ENCODE results near the gene CD276.
A peak's percentile ranks its signal among the peaks of the same experiment; 100 is the strongest.

The CD276 gene

GRCh38 chr15:73687351-73687750 is 3.2 kb downstream of the CD276 start:
- Histone ChIP-seq H3K79me1 (ENCODE audit: low read length) (peaks cover 25% of the 10 kb centered on the region), H3K4me1 (ENCODE audit: control insufficient read depth in 1 of 2, insufficient read depth in 2 of 2, low read length in 2 of 2) (peaks cover 38 to 46% of the 10 kb centered on the region in 2 experiments), H3K4ac (ENCODE audit: low read depth, low read length) (peak overlapping the region; percentile 22), H3K18ac (ENCODE audit: low read length) (peak overlapping the region; percentile 57), H3K4me3 (ENCODE audit: low read depth, low read length) (no peak overlapping the region), H3K36me3 (ENCODE audit: control insufficient read depth in 1 of 2, insufficient read depth in 2 of 2, low read length in 2 of 2) (peaks cover 3% of the 10 kb centered on the region in 2 experiments), H2AFZ (ENCODE audit: insufficient read depth, low read length, poor library complexity) (no peak overlapping the region), H3K27ac (ENCODE audit: low read depth, low read length) (peak overlapping the region; percentile 10), H3K23ac (ENCODE audit: low read length) (no peak overlapping the region), H2BK12ac (ENCODE audit: low read length) (no peak overlapping the region), H3K9ac (ENCODE audit: low read length) (no peak overlapping the region), H4K12ac (ENCODE audit: low read depth, low read length) (no peak overlapping the region), H3K27me3 (ENCODE audit: insufficient read depth, low read length) (no peaks in the 10 kb centered on the region), H3K4me2 (ENCODE audit: low read length) (peak overlapping the region; percentile 36), H2BK5ac (ENCODE audit: low read depth, low read length, poor library complexity) (no peak overlapping the region), H2BK120ac (ENCODE audit: insufficient read depth, low read length, poor library complexity) (no peak overlapping the region), H3K14ac (ENCODE audit: low read length) (no peak overlapping the region), H4K91ac (ENCODE audit: low read depth, low read length) (peak overlapping the region; percentile 45), H3K79me2 (ENCODE audit: control insufficient read depth, insufficient read depth, low read length, poor library complexity) (peaks cover 22% of the 10 kb centered on the region), H4K8ac (ENCODE audit: low read depth, low read length) (peak overlapping the region; percentile 22), H2AK5ac (ENCODE audit: low read length) (no peak overlapping the region), H3K9me3 (ENCODE audit: insufficient read depth, low read depth, low read length) (no peaks in the 10 kb centered on the region)
- WGBS (ENCODE audit: extremely low coverage, insufficient coverage, insufficient read length) = no CpG with 5 or more reads among the region's 2 CpGs
- no peak for DNase-seq

- no peaks in the 10 kb centered on the region for H3K27me3 ChIP-seq (ENCODE audit: insufficient read depth, low read length)
- WGBS (ENCODE audit: extremely low coverage, insufficient coverage, insufficient read length) = no CpG with 5 or more reads among the region's 6 CpGs
- H3K14ac ChIP-seq (ENCODE audit: low read length) = no peak overlapping the region
- H3K18ac ChIP-seq (ENCODE audit: low read length) = no peak overlapping the region
- no peak overlapping the region for H4K12ac ChIP-seq (ENCODE audit: low read depth, low read length)
- H2BK120ac ChIP-seq (ENCODE audit: insufficient read depth, low read length, poor library complexity) = no peak overlapping the region
- H2BK12ac ChIP-seq (ENCODE audit: low read length) = no peak overlapping the region
- H3K79me1 ChIP-seq (ENCODE audit: low read length) = peaks cover 25% of the 10 kb centered on the region
- H3K23ac ChIP-seq (ENCODE audit: low read length) = no peak overlapping the region
- H2BK5ac ChIP-seq (ENCODE audit: low read depth, low read length, poor library complexity) = peak overlapping the region; percentile 5
- peaks cover 3% of the 10 kb centered on the region in 2 experiments for H3K36me3 ChIP-seq (ENCODE audit: control insufficient read depth in 1 of 2, insufficient read depth in 2 of 2, low read length in 2 of 2)
- H3K79me2 ChIP-seq (ENCODE audit: control insufficient read depth, insufficient read depth, low read length, poor library complexity) = peaks cover 22% of the 10 kb centered on the region
- H3K4me3 ChIP-seq (ENCODE audit: low read depth, low read length) = no peak overlapping the region
- no peak overlapping the region for H4K91ac ChIP-seq (ENCODE audit: low read depth, low read length)
- peak; percentile 76 to 83 for DNase-seq
- no peak overlapping the region for H2AFZ ChIP-seq (ENCODE audit: insufficient read depth, low read length, poor library complexity)
- no peak overlapping the region for H3K4me2 ChIP-seq (ENCODE audit: low read length)
- no peak overlapping the region for H3K9ac ChIP-seq (ENCODE audit: low read length)
- H3K27ac ChIP-seq (ENCODE audit: low read depth, low read length) = peak overlapping the region; percentile 24
- no peak overlapping the region for H4K8ac ChIP-seq (ENCODE audit: low read depth, low read length)
- no peaks in the 10 kb centered on the region for H3K9me3 ChIP-seq (ENCODE audit: insufficient read depth, low read depth, low read length)
- H3K4ac ChIP-seq (ENCODE audit: low read depth, low read length) = no peak overlapping the region
- H3K4me1 ChIP-seq (ENCODE audit: control insufficient read depth in 1 of 2, insufficient read depth in 2 of 2, low read length in 2 of 2) = peaks cover 38 to 46% of the 10 kb centered on the region in 2 experiments
- H2AK5ac ChIP-seq (ENCODE audit: low read length) = no peak overlapping the region
These were observed 4.3 kb downstream of the CD276 start for GRCh38 chr15:73688455-73688854.

- Histone ChIP-seq H2BK120ac (ENCODE audit: insufficient read depth, low read length, poor library complexity) (no peak overlapping the region), H4K12ac (ENCODE audit: low read depth, low read length) (no peak overlapping the region), H3K14ac (ENCODE audit: low read length) (no peak overlapping the region), H3K4me1 (ENCODE audit: control insufficient read depth in 1 of 2, insufficient read depth in 2 of 2, low read length in 2 of 2) (peaks cover 37 to 45% of the 10 kb centered on the region in 2 experiments), H3K27me3 (ENCODE audit: insufficient read depth, low read length) (no peaks in the 10 kb centered on the region), H4K91ac (ENCODE audit: low read depth, low read length) (no peak overlapping the region), H3K9me3 (ENCODE audit: insufficient read depth, low read depth, low read length) (no peaks in the 10 kb centered on the region), H3K4ac (ENCODE audit: low read depth, low read length) (peak overlapping the region; percentile 59), H3K23ac (ENCODE audit: low read length) (no peak overlapping the region), H3K27ac (ENCODE audit: low read depth, low read length) (no peak overlapping the region), H3K18ac (ENCODE audit: low read length) (no peak overlapping the region), H2AK5ac (ENCODE audit: low read length) (no peak overlapping the region), H3K4me3 (ENCODE audit: low read depth, low read length) (no peak overlapping the region), H3K4me2 (ENCODE audit: low read length) (no peak overlapping the region), H2BK12ac (ENCODE audit: low read length) (no peak overlapping the region), H3K36me3 (ENCODE audit: control insufficient read depth in 1 of 2, insufficient read depth in 2 of 2, low read length in 2 of 2) (peaks cover 3% of the 10 kb centered on the region in 2 experiments), H2AFZ (ENCODE audit: insufficient read depth, low read length, poor library complexity) (no peak overlapping the region), H3K79me1 (ENCODE audit: low read length) (peaks cover 11% of the 10 kb centered on the region), H3K79me2 (ENCODE audit: control insufficient read depth, insufficient read depth, low read length, poor library complexity) (peaks cover 16% of the 10 kb centered on the region), H3K9ac (ENCODE audit: low read length) (no peak overlapping the region), H2BK5ac (ENCODE audit: low read depth, low read length, poor library complexity) (no peak overlapping the region), H4K8ac (ENCODE audit: low read depth, low read length) (no peak overlapping the region)
- DNase-seq = no peak
- WGBS (ENCODE audit: extremely low coverage, insufficient coverage, insufficient read length) = no CpG with 5 or more reads among the region's 6 CpGs
These were observed 7.2 kb downstream of the CD276 start for GRCh38 chr15:73691396-73691795.

GRCh38 chr15:73694419-73694818 is 10.2 kb downstream of the CD276 start:
- Histone ChIP-seq H4K91ac (ENCODE audit: low read depth, low read length) (no peak overlapping the region), H3K14ac (ENCODE audit: low read length) (no peak overlapping the region), H2AK5ac (ENCODE audit: low read length) (no peak overlapping the region), H3K4ac (ENCODE audit: low read depth, low read length) (peak overlapping the region; percentile 4), H3K4me2 (ENCODE audit: low read length) (no peak overlapping the region), H3K9me3 (ENCODE audit: insufficient read depth, low read depth, low read length) (no peaks in the 10 kb centered on the region), H3K23ac (ENCODE audit: low read length) (no peak overlapping the region), H4K12ac (ENCODE audit: low read depth, low read length) (no peak overlapping the region), H3K27ac (ENCODE audit: low read depth, low read length) (no peak overlapping the region), H3K27me3 (ENCODE audit: insufficient read depth, low read length) (no peaks in the 10 kb centered on the region), H3K4me3 (ENCODE audit: low read depth, low read length) (no peak overlapping the region), H2BK12ac (ENCODE audit: low read length) (no peak overlapping the region), H3K9ac (ENCODE audit: low read length) (no peak overlapping the region), H3K79me2 (ENCODE audit: control insufficient read depth, insufficient read depth, low read length, poor library complexity) (peaks cover 11% of the 10 kb centered on the region), H3K36me3 (ENCODE audit: control insufficient read depth in 1 of 2, insufficient read depth in 2 of 2, low read length in 2 of 2) (peaks cover 7 to 10% of the 10 kb centered on the region in 2 experiments), H3K18ac (ENCODE audit: low read length) (no peak overlapping the region), H3K79me1 (ENCODE audit: low read length) (no peaks in the 10 kb centered on the region), H2BK5ac (ENCODE audit: low read depth, low read length, poor library complexity) (no peak overlapping the region), H4K8ac (ENCODE audit: low read depth, low read length) (no peak overlapping the region), H2BK120ac (ENCODE audit: insufficient read depth, low read length, poor library complexity) (no peak overlapping the region), H3K4me1 (ENCODE audit: control insufficient read depth in 1 of 2, insufficient read depth in 2 of 2, low read length in 2 of 2) (peaks cover 17 to 27% of the 10 kb centered on the region in 2 experiments), H2AFZ (ENCODE audit: insufficient read depth, low read length, poor library complexity) (no peak overlapping the region)
- DNase-seq = no peak
- WGBS (ENCODE audit: extremely low coverage, insufficient coverage, insufficient read length) = no CpG with 5 or more reads among the region's 5 CpGs
